SIG-M5 treated with dmso at 0.1 percent for 504 hours (cell line): ENCODE data around the gene TWF2.

Source experiments
- DNase-seq: peaks from one replicate; lab custom pipeline; 2025; ENCODE audit not compliant: unreplicated experiment; lab: John Stamatoyannopoulos, UW

The TWF2 gene

GRCh38 chr3:52184690-52185089 is 54.3 kb downstream of the TWF2 start:
- no peak for DNase-seq

- no peak for DNase-seq
Measured at GRCh38 chr3:52183786-52184445, 55.0 kb downstream of the TWF2 start.

GRCh38 chr3:52182691-52183090 is 56.3 kb downstream of the TWF2 start:
- DNase-seq = no peak

GRCh38 chr3:52182196-52182595 is 56.8 kb downstream of the TWF2 start:
- DNase-seq = no peak

- no peak for DNase-seq
Measured at GRCh38 chr3:52181543-52181942, 57.4 kb downstream of the TWF2 start.
